GM12878 (cell line): ENCODE data around the gene HPF1. TPM values are rescaled to one million over a fixed set of nuclear protein-coding genes. Genes with fewer than 3 reads are reported as not detected.

ENCODE experiments used
- ATAC-seq: fragments of 200-7000 bp; cut with Tn5 transposase; 3 replicates; pipeline ENCODE4 v1.9.1; 2020; ENCODE audit warnings: mild to moderate bottlenecking, moderate library complexity
- BruUV-seq: library from RNA; stranded (reverse); fragments of 400-500 nt; replicated peaks from 2 replicates; lab custom pipeline; 2021; lab: Mats Ljungman, UMichigan
- CTCF ChIA-PET: fragments of 300-600 bp; sonication (Branson Sonifier 250); formaldehyde crosslinking; extraction: SDS; loops from one replicate; lab custom pipeline; 2021; ENCODE audit warnings: inconsistent platforms; lab: Yijun Ruan, JAX
- POLR2A ChIA-PET: fragments of 350-600 bp; formaldehyde crosslinking; extraction: SDS; loops from one replicate; lab custom pipeline; 2021; ENCODE audit warnings: inconsistent platforms; lab: Charles Lee
- RAD21 ChIA-PET: fragments of 300-600 bp; sonication (Branson Sonifier 250); formaldehyde crosslinking; loops from one replicate; lab custom pipeline; 2023; ENCODE audit warnings: antibody characterized with exemption; ENCODE audit not compliant: unreplicated experiment; lab: Charles Lee
- SMC1A ChIA-PET: fragments of 300-600 bp; sonication (Branson Sonifier 250); formaldehyde crosslinking; loops from one replicate; lab custom pipeline; 2023; ENCODE audit not compliant: unreplicated experiment, uncharacterized antibody; lab: Charles Lee
- DNase-seq: peaks from one replicate; pipeline ENCODE4 v3.0.0-alpha.2; 2011; ENCODE audit warnings: low read depth, low spot score
- FAIRE-seq: peaks from 3 replicates; lab custom pipeline; 2011; peaks lifted over from hg19 to GRCh38; lab: Jason Lieb, UNC
- H2AFZ ChIP-seq: 2 replicates; pipeline ENCODE4 v1.6.0; 2011; ENCODE audit warnings: low read depth, low read length, control low read depth; ENCODE audit not compliant: control insufficient read depth
- H3K27ac ChIP-seq: 2 replicates; pipeline ENCODE4 v1.5.1; 2011; ENCODE audit warnings: control low read depth; ENCODE audit not compliant: control insufficient read depth, insufficient read depth
- H3K27me3 ChIP-seq, 2 experiments: replicated peaks in 1 of 2; 2 replicates each; pipeline versions ENCODE4 v1.6.0 to v1.6.1; 2011; ENCODE audit warnings: low read length in 1 of 2; ENCODE audit not compliant: control insufficient read depth in 2 of 2, insufficient read depth in 2 of 2
- H3K36me3 ChIP-seq, 2 experiments: 2 replicates each; pipeline ENCODE4 v1.5.1; 2011; ENCODE audit warnings: low read length in 1 of 2; ENCODE audit not compliant: control insufficient read depth in 2 of 2, insufficient read depth in 2 of 2
- H3K4me1 ChIP-seq: 2 replicates; pipeline ENCODE4 v1.6.1; 2011; ENCODE audit warnings: mild to moderate bottlenecking, low read length, moderate library complexity, mixed read lengths; ENCODE audit not compliant: control insufficient read depth, insufficient read depth
- H3K4me2 ChIP-seq: 2 replicates; pipeline ENCODE4 v1.6.0; 2011; ENCODE audit warnings: control low read depth; ENCODE audit not compliant: control insufficient read depth, insufficient read depth
- H3K4me3 ChIP-seq: fragments of 200-600 bp; sonication (generic); 2 replicates; pipeline ENCODE4 v1.5.1; 2016
- H3K79me2 ChIP-seq: 2 replicates; pipeline ENCODE4 v1.6.0; 2011; ENCODE audit warnings: low read length; ENCODE audit not compliant: control insufficient read depth, insufficient read depth
- H3K9ac ChIP-seq: 2 replicates; pipeline ENCODE4 v1.8.0; 2011; ENCODE audit warnings: low read length, control low read depth, mixed read lengths; ENCODE audit not compliant: control insufficient read depth, insufficient read depth
- H3K9me3 ChIP-seq: replicated peaks from 3 replicates; pipeline ENCODE4 v1.5.1; 2011; ENCODE audit warnings: mild to moderate bottlenecking, low read length; ENCODE audit not compliant: control insufficient read depth, insufficient read depth
- H4K20me1 ChIP-seq: 2 replicates; pipeline ENCODE4 v1.6.0; 2011; ENCODE audit not compliant: control insufficient read depth, insufficient read depth
- ATF7 ChIP-seq: fragments of 450-650 bp; IDR thresholded peaks from 2 replicates; pipeline ENCODE4 v1.6.1; 2016; ENCODE audit warnings: low read depth, mild to moderate bottlenecking
- CHD2 ChIP-seq: IDR thresholded peaks from 2 replicates; pipeline ENCODE4 v1.6.1; 2011; ENCODE audit warnings: low read depth, low read length, improper control_type of control experiment, borderline replicate concordance
- CHD4 ChIP-seq: fragments of 200-600 bp; sonication (generic); IDR thresholded peaks from 2 replicates; pipeline ENCODE4 v1.6.1; 2016; ENCODE audit warnings: mild to moderate bottlenecking
- DPF2 ChIP-seq: fragments of 450-650 bp; IDR thresholded peaks from 2 replicates; pipeline ENCODE4 v1.6.1; 2017; ENCODE audit warnings: mild to moderate bottlenecking
- GABPA ChIP-seq: IDR thresholded peaks from 2 replicates; pipeline ENCODE4 v1.6.1; 2014; ENCODE audit warnings: antibody characterized with exemption, low read depth, mild to moderate bottlenecking, inconsistent platforms
- NR2C2 ChIP-seq: IDR thresholded peaks from 2 replicates; pipeline ENCODE4 v1.6.1; 2011; ENCODE audit warnings: borderline replicate concordance, low read depth; ENCODE audit not compliant: control insufficient read depth, insufficient read length
- PAX8 ChIP-seq: fragments of 450-650 bp; IDR thresholded peaks from 2 replicates; pipeline ENCODE4 v1.6.1; 2017; ENCODE audit warnings: mild to moderate bottlenecking, moderate library complexity
- POLR2A ChIP-seq: IDR thresholded peaks from 2 replicates; pipeline ENCODE4 v1.6.1; 2011; ENCODE audit warnings: low read depth, mild to moderate bottlenecking, low read length
- RAD21 ChIP-seq: IDR thresholded peaks from 2 replicates; pipeline ENCODE4 v1.6.1; 2011; ENCODE audit warnings: mild to moderate bottlenecking, low read depth, low read length, moderate library complexity; ENCODE audit not compliant: insufficient read depth
- RCOR1 ChIP-seq: conservative IDR thresholded peaks from 2 replicates; pipeline ENCODE4 v1.6.1; 2012; ENCODE audit warnings: low read depth, low read length, improper control_type of control experiment
- SMAD1 ChIP-seq: fragments of 450-650 bp; IDR thresholded peaks from 2 replicates; pipeline ENCODE4 v1.6.1; 2018; ENCODE audit warnings: mild to moderate bottlenecking, low read depth; ENCODE audit not compliant: partially characterized antibody
- SUZ12 ChIP-seq: fragments of 200-600 bp; sonication (generic); IDR thresholded peaks from one replicate; pipeline ENCODE4 v1.6.1; 2018; ENCODE audit warnings: antibody characterized with exemption, mild to moderate bottlenecking; ENCODE audit not compliant: unreplicated experiment
- ZNF622 ChIP-seq: fragments of 450-650 bp; IDR thresholded peaks from 2 replicates; pipeline ENCODE4 v1.6.1; 2017; ENCODE audit warnings: mild to moderate bottlenecking, inconsistent platforms
- in situ Hi-C: fragments of 300-500 bp; cut with MboI; formaldehyde crosslinking; loops from 9 replicates; pipeline ENCODE4 v1.14.3; 2018; ENCODE audit warnings: mixed read lengths
- intact Hi-C: fragments of 100-400 bp; cut with micrococcal nuclease; formaldehyde crosslinking; loops from one replicate; pipeline ENCODE4 v1.14.2; 2022; ENCODE audit not compliant: unreplicated experiment
- polyA plus RNA-seq, 11 experiments: library from polyadenylated mRNA; depleted of rRNA in 4 of 11; unstranded in 6 of 11; stranded (reverse) in 5 of 11; fragments of >200 nt; fragmentation: Nextera tagmentation in 4 of 11; fragmentation: Illumina TruSeq in 1 of 11; extraction: Ambion mirVana in 4 of 11; extraction: Trizol in 1 of 11; gene quantifications; 1 replicate in 1 of 11; 2 replicates in 10 of 11; pipeline versions ENCODE4 v1.2.1 to v1.2.3, GENCODE V29; 2011 to 2016; ENCODE audit warnings: inconsistent platforms in 2 of 11, missing spikeins in 2 of 11, low read depth in 1 of 11
- total RNA-seq, 4 experiments: library from RNA; depleted of rRNA in 3 of 4; stranded (reverse); fragments of >200 nt in 3 of 4; fragmentation: Illumina TruSeq in 1 of 4; extraction: Trizol in 1 of 4; gene quantifications; 2 replicates each; pipeline versions ENCODE4 v1.2.1 to v1.2.3, GENCODE V29; 2013 to 2021
- TF ChIP-seq, protein P1 (sequence below): fragments of 450-650 bp; IDR thresholded peaks from 2 replicates; pipeline ENCODE4 v1.6.1; 2017; ENCODE audit warnings: mild to moderate bottlenecking, moderate library complexity
- TF ChIP-seq, protein P2 (sequence below): fragments of 450-650 bp; formaldehyde crosslinking; IDR thresholded peaks from 2 replicates; pipeline ENCODE4 v1.5.0; 2022; ENCODE audit warnings: mild to moderate bottlenecking, missing genetic modification characterization
- TF ChIP-seq, protein P3 (sequence below): fragments of 450-650 bp; conservative IDR thresholded peaks from 2 replicates; pipeline ENCODE4 v1.6.1; 2017; ENCODE audit warnings: mild to moderate bottlenecking, moderate library complexity

HPF1 gene
- total and polyA plus RNA-seq, 10 of the 15 experiments (the other 5 are each of a cell fraction or from before 2014, with no cell fraction given): 31.2 to 93.5 (median 48.7) TPM

DNA sequence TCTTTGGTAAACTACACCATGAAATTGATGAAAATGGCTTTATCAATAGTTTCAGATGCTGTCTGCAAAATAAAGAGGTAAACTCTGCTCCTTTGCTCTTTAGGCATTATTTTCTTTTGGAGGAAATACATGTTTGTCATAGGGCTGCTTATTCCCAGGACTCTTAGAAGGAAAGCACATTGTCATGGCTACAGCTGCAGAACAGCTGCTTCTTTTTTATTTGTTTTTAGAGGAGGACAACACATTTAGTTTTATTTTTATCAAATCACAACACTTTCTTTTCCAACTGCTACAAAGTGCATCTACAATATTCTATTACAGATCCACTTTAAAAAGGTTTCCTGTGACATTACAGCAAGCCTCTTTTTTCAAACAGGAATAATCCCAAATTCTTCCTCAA is 12.7 kb upstream of the HPF1 start:
- H3K79me2 ChIP-seq: no peaks in the 10 kb centered on the region
- H3K4me2 ChIP-seq: no peak overlapping the region
- BruUV-seq: no TSS peak
- ATAC-seq (no peak), FAIRE-seq (no peak), DNase-seq (no peak)
- SMC1A ChIA-PET: interaction anchor here (0.7 kb wide), 1 partner anchor 382 kb away, joined by 3 read pairs; no protein-coding TSS in a partner anchor
- no peaks in the 10 kb centered on the region; the same call in 1 of the 2 replicates for H3K4me1 ChIP-seq
- H3K27ac ChIP-seq: no peak overlapping the region
- H2AFZ ChIP-seq: no peak overlapping the region
- RAD21 ChIA-PET: no interaction called here
- CTCF ChIA-PET: no interaction called here
- in situ Hi-C loops (no loop called here), intact Hi-C loops (no loop called here)
- no peaks in the 10 kb centered on the region for H3K9me3 ChIP-seq
- no peaks in the 10 kb centered on the region for H3K27me3 ChIP-seq
- POLR2A ChIA-PET: interaction anchor here (0.7 kb wide), 1 partner anchor 150 kb away, joined by 3 read pairs; no protein-coding TSS in a partner anchor
- H3K9ac ChIP-seq: no peak overlapping the region
- no peaks in the 10 kb centered on the region for H3K36me3 ChIP-seq
- H4K20me1 ChIP-seq: no peaks in the 10 kb centered on the region
- H3K4me3 ChIP-seq: no peak overlapping the region
- TF ChIP-seq, protein P1, sequence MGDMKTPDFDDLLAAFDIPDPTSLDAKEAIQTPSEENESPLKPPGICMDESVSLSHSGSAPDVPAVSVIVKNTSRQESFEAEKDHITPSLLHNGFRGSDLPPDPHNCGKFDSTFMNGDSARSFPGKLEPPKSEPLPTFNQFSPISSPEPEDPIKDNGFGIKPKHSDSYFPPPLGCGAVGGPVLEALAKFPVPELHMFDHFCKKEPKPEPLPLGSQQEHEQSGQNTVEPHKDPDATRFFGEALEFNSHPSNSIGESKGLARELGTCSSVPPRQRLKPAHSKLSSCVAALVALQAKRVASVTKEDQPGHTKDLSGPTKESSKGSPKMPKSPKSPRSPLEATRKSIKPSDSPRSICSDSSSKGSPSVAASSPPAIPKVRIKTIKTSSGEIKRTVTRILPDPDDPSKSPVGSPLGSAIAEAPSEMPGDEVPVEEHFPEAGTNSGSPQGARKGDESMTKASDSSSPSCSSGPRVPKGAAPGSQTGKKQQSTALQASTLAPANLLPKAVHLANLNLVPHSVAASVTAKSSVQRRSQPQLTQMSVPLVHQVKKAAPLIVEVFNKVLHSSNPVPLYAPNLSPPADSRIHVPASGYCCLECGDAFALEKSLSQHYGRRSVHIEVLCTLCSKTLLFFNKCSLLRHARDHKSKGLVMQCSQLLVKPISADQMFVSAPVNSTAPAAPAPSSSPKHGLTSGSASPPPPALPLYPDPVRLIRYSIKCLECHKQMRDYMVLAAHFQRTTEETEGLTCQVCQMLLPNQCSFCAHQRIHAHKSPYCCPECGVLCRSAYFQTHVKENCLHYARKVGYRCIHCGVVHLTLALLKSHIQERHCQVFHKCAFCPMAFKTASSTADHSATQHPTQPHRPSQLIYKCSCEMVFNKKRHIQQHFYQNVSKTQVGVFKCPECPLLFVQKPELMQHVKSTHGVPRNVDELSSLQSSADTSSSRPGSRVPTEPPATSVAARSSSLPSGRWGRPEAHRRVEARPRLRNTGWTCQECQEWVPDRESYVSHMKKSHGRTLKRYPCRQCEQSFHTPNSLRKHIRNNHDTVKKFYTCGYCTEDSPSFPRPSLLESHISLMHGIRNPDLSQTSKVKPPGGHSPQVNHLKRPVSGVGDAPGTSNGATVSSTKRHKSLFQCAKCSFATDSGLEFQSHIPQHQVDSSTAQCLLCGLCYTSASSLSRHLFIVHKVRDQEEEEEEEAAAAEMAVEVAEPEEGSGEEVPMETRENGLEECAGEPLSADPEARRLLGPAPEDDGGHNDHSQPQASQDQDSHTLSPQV: no peak
- TF ChIP-seq SMAD1 (no peak), CHD4 (no peak), SUZ12 (no peak), NR2C2 (no peak), DPF2 (no peak), ZNF622 (no peak), GABPA (no peak), RAD21 (no peak), PAX8 (no peak), POLR2A (no peak), CHD2 (no peak), RCOR1 (no peak), ATF7 (no peak)
- TF ChIP-seq, protein P2, sequence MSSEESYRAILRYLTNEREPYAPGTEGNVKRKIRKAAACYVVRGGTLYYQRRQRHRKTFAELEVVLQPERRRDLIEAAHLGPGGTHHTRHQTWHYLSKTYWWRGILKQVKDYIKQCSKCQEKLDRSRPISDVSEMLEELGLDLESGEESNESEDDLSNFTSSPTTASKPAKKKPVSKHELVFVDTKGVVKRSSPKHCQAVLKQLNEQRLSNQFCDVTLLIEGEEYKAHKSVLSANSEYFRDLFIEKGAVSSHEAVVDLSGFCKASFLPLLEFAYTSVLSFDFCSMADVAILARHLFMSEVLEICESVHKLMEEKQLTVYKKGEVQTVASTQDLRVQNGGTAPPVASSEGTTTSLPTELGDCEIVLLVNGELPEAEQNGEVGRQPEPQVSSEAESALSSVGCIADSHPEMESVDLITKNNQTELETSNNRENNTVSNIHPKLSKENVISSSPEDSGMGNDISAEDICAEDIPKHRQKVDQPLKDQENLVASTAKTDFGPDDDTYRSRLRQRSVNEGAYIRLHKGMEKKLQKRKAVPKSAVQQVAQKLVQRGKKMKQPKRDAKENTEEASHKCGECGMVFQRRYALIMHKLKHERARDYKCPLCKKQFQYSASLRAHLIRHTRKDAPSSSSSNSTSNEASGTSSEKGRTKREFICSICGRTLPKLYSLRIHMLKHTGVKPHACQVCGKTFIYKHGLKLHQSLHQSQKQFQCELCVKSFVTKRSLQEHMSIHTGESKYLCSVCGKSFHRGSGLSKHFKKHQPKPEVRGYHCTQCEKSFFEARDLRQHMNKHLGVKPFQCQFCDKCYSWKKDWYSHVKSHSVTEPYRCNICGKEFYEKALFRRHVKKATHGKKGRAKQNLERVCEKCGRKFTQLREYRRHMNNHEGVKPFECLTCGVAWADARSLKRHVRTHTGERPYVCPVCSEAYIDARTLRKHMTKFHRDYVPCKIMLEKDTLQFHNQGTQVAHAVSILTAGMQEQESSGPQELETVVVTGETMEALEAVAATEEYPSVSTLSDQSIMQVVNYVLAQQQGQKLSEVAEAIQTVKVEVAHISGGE (CRISPR knock-in tag): no peak
- TF ChIP-seq, protein P3, sequence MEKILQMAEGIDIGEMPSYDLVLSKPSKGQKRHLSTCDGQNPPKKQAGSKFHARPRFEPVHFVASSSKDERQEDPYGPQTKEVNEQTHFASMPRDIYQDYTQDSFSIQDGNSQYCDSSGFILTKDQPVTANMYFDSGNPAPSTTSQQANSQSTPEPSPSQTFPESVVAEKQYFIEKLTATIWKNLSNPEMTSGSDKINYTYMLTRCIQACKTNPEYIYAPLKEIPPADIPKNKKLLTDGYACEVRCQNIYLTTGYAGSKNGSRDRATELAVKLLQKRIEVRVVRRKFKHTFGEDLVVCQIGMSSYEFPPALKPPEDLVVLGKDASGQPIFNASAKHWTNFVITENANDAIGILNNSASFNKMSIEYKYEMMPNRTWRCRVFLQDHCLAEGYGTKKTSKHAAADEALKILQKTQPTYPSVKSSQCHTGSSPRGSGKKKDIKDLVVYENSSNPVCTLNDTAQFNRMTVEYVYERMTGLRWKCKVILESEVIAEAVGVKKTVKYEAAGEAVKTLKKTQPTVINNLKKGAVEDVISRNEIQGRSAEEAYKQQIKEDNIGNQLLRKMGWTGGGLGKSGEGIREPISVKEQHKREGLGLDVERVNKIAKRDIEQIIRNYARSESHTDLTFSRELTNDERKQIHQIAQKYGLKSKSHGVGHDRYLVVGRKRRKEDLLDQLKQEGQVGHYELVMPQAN: no peak
